HG03039 (cell line): Measurements from ENCODE around the gene SCAND1.

Experiments used
- ATAC-seq: cut with Tn5 transposase; IDR thresholded peaks from one replicate; pipeline ENCODE4 v1.9.1; 2021; ENCODE audit warnings: mild to moderate bottlenecking, moderate library complexity; ENCODE audit not compliant: unreplicated experiment

The SCAND1 gene

GRCh38 chr20:35908007-35908406, 46.3 kb downstream of the SCAND1 start:
- no peak for ATAC-seq

GRCh38 chr20:35907017-35907701, 47.1 kb downstream of the SCAND1 start:
- no peak for ATAC-seq

- no peak for ATAC-seq
Measured at GRCh38 chr20:35904982-35905663, 49.2 kb downstream of the SCAND1 start.

GRCh38 chr20:35903843-35904242, 50.5 kb downstream of the SCAND1 start:
- ATAC-seq = no peak
